K562 (cell line): ENCODE measurements around the gene PHPT1. TPM values are rescaled to one million over a fixed set of nuclear protein-coding genes. Genes with fewer than 3 reads are reported as not detected.

ENCODE experiments used
- ARID1B ChIP-seq: fragments of 450-650 bp; IDR thresholded peaks from 2 replicates; pipeline ENCODE4 v1.6.1; 2016; ENCODE audit warnings: antibody characterized with exemption, mild to moderate bottlenecking, inconsistent platforms
- KLF6 ChIP-seq: fragments of 250-450 bp; sonication (Bioruptor Pico); IDR thresholded peaks from 2 replicates; pipeline ENCODE4 v1.4.0; 2020; ENCODE audit warnings: mild to moderate bottlenecking, moderate library complexity, borderline replicate concordance
- MTF1 ChIP-seq: fragments of 250-450 bp; sonication (Bioruptor Pico); IDR thresholded peaks from 2 replicates; pipeline ENCODE4 v1.9.0; 2021; ENCODE audit warnings: moderate library complexity, mild to moderate bottlenecking, inconsistent platforms, borderline replicate concordance
- NFIC ChIP-seq: fragments of 450-650 bp; IDR thresholded peaks from 2 replicates; pipeline ENCODE4 v1.6.1; 2017; ENCODE audit warnings: mild to moderate bottlenecking, inconsistent platforms
- OTX1 ChIP-seq: fragments of 450-650 bp; formaldehyde crosslinking; IDR thresholded peaks from 2 replicates; pipeline ENCODE4 v1.4.0; 2022; ENCODE audit warnings: mild to moderate bottlenecking
- RB1 ChIP-seq: fragments of 450-650 bp; IDR thresholded peaks from 2 replicates; pipeline ENCODE4 v1.6.1; 2017; ENCODE audit warnings: low read depth, mild to moderate bottlenecking
- RBM14 ChIP-seq: fragments of 200-400 bp; formaldehyde crosslinking; IDR thresholded peaks from 2 replicates; pipeline ENCODE4 v1.6.1; 2018; ENCODE audit warnings: low read depth, mild to moderate bottlenecking, low read length, moderate library complexity, borderline replicate concordance; ENCODE audit not compliant: insufficient read depth
- SIN3B ChIP-seq: fragments of 450-650 bp; IDR thresholded peaks from 2 replicates; pipeline ENCODE4 v1.6.1; 2017; ENCODE audit warnings: low read depth, mild to moderate bottlenecking, moderate library complexity
- TGIF2 ChIP-seq: sonication (generic); formaldehyde crosslinking; IDR thresholded peaks from 2 replicates; pipeline ENCODE4 v1.8.1; 2022; ENCODE audit warnings: mild to moderate bottlenecking, missing genetic modification reagents, moderate library complexity
- ZC3H8 ChIP-seq: fragments of 450-650 bp; IDR thresholded peaks from 2 replicates; pipeline ENCODE4 v1.6.1; 2017
- ZNF12 ChIP-seq: sonication (generic); formaldehyde crosslinking; IDR thresholded peaks from 2 replicates; pipeline ENCODE4 v1.4.0; 2020; ENCODE audit warnings: mild to moderate bottlenecking, missing genetic modification reagents
- polyA plus RNA-seq, 8 experiments: library from polyadenylated mRNA; depleted of rRNA in 4 of 8; stranded (reverse) in 5 of 8; unstranded in 3 of 8; fragments of >200 nt; fragmentation: Nextera tagmentation in 2 of 8; fragmentation: Illumina TruSeq in 1 of 8; extraction: Ambion mirVana in 2 of 8; extraction: Trizol in 1 of 8; gene quantifications; 2 replicates each; pipeline versions ENCODE4 v1.2.1 to v1.2.3, GENCODE V29; 2011 to 2014; ENCODE audit warnings: inconsistent platforms in 1 of 8, missing spikeins in 1 of 8
- total RNA-seq, 7 experiments: library from RNA; depleted of rRNA in 6 of 7; stranded (reverse); fragments of >200 nt in 6 of 7; fragmentation: Illumina TruSeq in 2 of 7; extraction: Trizol in 2 of 7; gene quantifications; 2 replicates each; pipeline versions ENCODE4 v1.2.1 to v1.2.3, GENCODE V29; 2011 to 2021; ENCODE audit warnings: low replicate concordance in 1 of 7
- TF ChIP-seq, protein P1 (sequence below), 2 experiments: fragments of 450-650 bp; formaldehyde crosslinking in 1 of 2; IDR thresholded peaks; 2 replicates each; pipeline versions ENCODE4 v1.4.0 to v1.6.1; 2014 to 2020; ENCODE audit warnings: mild to moderate bottlenecking in 2 of 2, borderline replicate concordance in 1 of 2, low read depth in 1 of 2
- TF ChIP-seq, protein P2 (sequence below): fragments of 250-450 bp; sonication (Bioruptor Pico); IDR thresholded peaks from 2 replicates; pipeline ENCODE4 v1.4.0; 2020; ENCODE audit warnings: mild to moderate bottlenecking
- TF ChIP-seq, protein P3 (sequence below): sonication (generic); formaldehyde crosslinking; IDR thresholded peaks from 2 replicates; pipeline ENCODE4 v1.9.0; 2022; ENCODE audit warnings: mild to moderate bottlenecking, missing genetic modification reagents
- TF ChIP-seq, protein P4 (sequence below): fragments of 250-450 bp; sonication (Bioruptor Pico); IDR thresholded peaks from 2 replicates; pipeline ENCODE4 v1.8.0; 2022; ENCODE audit warnings: moderate library complexity, mild to moderate bottlenecking, inconsistent platforms

Gene PHPT1
- total and polyA plus RNA-seq, 9 of the 15 experiments (the other 6 are each of a cell fraction or from before 2014, with no cell fraction given): 20.9 to 166 (median 129) TPM

DNA sequence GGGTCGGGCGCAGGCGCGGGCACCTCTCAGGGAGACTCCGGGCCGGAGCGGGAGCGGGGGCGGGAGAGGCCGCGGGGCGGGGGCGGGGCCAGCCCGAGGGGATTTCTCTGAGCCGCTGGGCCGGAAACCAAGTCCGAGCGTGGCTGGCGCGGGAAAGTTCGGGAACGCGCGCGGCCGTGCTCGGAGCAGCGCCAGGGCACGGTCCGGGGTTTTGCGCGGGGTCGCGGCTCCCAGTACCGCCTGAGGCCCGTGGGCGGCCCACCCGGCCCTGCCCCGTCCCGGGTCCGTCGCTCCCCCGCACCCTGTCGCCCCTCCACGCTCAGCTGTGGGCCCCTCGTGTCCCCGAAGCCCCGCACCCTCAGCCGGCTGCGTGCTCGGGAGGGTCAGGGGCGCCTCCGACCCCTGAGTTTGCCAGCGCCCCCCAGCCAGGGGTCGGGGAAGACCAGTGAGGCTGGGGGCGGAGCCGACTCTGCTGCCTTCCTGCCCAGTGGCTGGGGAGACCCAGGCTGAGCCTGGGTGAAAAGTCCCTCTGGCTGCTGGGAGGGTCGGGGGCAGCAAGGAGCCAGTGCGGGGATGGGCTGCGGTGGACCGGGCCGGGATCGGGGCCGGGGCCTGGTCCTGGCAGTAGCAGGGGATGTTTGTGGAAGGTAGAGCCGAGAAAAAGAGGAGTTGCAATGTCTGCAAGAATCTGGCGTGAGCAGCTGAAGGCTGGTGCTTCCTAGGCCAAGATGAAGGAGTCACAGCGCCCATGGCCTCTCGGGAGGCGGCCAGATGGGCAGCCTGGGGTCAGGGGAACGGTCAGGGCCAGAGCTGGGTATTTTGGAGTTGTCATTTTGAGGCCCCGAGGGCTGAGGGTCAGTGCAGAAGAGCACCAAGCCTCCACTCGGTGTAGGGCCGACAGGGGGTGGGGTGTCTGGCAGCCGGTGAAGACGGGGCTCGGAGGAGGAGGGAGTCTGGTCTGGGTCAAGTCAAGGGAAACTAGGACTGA, 37.7 kb downstream of the PHPT1 start (continued):
- TF ChIP-seq, protein P1, sequence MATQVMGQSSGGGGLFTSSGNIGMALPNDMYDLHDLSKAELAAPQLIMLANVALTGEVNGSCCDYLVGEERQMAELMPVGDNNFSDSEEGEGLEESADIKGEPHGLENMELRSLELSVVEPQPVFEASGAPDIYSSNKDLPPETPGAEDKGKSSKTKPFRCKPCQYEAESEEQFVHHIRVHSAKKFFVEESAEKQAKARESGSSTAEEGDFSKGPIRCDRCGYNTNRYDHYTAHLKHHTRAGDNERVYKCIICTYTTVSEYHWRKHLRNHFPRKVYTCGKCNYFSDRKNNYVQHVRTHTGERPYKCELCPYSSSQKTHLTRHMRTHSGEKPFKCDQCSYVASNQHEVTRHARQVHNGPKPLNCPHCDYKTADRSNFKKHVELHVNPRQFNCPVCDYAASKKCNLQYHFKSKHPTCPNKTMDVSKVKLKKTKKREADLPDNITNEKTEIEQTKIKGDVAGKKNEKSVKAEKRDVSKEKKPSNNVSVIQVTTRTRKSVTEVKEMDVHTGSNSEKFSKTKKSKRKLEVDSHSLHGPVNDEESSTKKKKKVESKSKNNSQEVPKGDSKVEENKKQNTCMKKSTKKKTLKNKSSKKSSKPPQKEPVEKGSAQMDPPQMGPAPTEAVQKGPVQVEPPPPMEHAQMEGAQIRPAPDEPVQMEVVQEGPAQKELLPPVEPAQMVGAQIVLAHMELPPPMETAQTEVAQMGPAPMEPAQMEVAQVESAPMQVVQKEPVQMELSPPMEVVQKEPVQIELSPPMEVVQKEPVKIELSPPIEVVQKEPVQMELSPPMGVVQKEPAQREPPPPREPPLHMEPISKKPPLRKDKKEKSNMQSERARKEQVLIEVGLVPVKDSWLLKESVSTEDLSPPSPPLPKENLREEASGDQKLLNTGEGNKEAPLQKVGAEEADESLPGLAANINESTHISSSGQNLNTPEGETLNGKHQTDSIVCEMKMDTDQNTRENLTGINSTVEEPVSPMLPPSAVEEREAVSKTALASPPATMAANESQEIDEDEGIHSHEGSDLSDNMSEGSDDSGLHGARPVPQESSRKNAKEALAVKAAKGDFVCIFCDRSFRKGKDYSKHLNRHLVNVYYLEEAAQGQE (IDR thresholded peaks at IDR 0.05; ENCODE audit: borderline replicate concordance): no peak
- TF ChIP-seq, protein P1 (CRISPR knock-in tag; IDR thresholded peaks at IDR 0.05; ENCODE audit: low read depth): no peak
- TF ChIP-seq RB1: peak; percentile 72
- TF ChIP-seq ARID1B: no peak
- TF ChIP-seq TGIF2 (CRISPR knock-in tag): no peak
- no peak for TF ChIP-seq KLF6 (CRISPR knock-in tag)
- no peak for TF ChIP-seq OTX1 (CRISPR knock-in tag)
- peak; percentile 33; the same call in 1 of the 2 replicates for TF ChIP-seq SIN3B
- no peak for TF ChIP-seq MTF1 (CRISPR knock-in tag)
- no peak for TF ChIP-seq ZNF12
- TF ChIP-seq, protein P2, sequence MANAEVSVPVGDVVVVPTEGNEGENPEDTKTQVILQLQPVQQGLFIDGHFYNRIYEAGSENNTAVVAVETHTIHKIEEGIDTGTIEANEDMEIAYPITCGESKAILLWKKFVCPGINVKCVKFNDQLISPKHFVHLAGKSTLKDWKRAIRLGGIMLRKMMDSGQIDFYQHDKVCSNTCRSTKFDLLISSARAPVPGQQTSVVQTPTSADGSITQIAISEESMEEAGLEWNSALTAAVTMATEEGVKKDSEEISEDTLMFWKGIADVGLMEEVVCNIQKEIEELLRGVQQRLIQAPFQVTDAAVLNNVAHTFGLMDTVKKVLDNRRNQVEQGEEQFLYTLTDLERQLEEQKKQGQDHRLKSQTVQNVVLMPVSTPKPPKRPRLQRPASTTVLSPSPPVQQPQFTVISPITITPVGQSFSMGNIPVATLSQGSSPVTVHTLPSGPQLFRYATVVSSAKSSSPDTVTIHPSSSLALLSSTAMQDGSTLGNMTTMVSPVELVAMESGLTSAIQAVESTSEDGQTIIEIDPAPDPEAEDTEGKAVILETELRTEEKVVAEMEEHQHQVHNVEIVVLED (CRISPR knock-in tag): no peak
- TF ChIP-seq, protein P3, sequence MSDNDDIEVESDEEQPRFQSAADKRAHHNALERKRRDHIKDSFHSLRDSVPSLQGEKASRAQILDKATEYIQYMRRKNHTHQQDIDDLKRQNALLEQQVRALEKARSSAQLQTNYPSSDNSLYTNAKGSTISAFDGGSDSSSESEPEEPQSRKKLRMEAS (CRISPR knock-in tag): no peak
- no peak for TF ChIP-seq NFIC
- TF ChIP-seq, protein P4, sequence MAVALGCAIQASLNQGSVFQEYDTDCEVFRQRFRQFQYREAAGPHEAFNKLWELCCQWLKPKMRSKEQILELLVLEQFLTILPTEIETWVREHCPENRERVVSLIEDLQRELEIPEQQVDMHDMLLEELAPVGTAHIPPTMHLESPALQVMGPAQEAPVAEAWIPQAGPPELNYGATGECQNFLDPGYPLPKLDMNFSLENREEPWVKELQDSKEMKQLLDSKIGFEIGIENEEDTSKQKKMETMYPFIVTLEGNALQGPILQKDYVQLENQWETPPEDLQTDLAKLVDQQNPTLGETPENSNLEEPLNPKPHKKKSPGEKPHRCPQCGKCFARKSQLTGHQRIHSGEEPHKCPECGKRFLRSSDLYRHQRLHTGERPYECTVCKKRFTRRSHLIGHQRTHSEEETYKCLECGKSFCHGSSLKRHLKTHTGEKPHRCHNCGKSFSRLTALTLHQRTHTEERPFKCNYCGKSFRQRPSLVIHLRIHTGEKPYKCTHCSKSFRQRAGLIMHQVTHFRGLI: no peak
- no peak for TF ChIP-seq ZC3H8
- no peak for TF ChIP-seq RBM14
